H1 (cell line): Measurements from ENCODE around the gene DMRTC1B. TPM values are rescaled to one million over a fixed set of nuclear protein-coding genes. Genes with fewer than 3 reads are reported as not detected.
A peak's percentile ranks its signal among the peaks of the same experiment; 100 is the strongest.
"Not testable (repeated sequence)": the region's sequence is repeated elsewhere in the genome, so short reads cannot be mapped to it uniquely, and the experiment has no call there.

ENCODE experiments used
- CTCF ChIA-PET: fragments of 300-600 bp; sonication (Branson Sonifier 250); formaldehyde crosslinking; loops from one replicate; lab custom pipeline; 2021; ENCODE audit not compliant: partially characterized antibody; lab: Charles Lee
- POLR2A ChIA-PET: fragments of 300-600 bp; sonication (Branson Sonifier 250); formaldehyde crosslinking; loops from one replicate; lab custom pipeline; 2021; ENCODE audit warnings: inconsistent platforms; ENCODE audit not compliant: partially characterized antibody; lab: Charles Lee
- DNase-seq, 2 experiments: peaks; one replicate each; pipeline versions ENCODE4 v3.0.0 to v3.0.0-alpha.2; 2010 to 2022; ENCODE audit warnings: low spot score in 2 of 2, low read depth in 1 of 2, mixed read lengths in 1 of 2
- FAIRE-seq: peaks from 2 replicates; lab custom pipeline; 2011; peaks lifted over from hg19 to GRCh38; lab: Jason Lieb, UNC
- H2AFZ ChIP-seq: 2 replicates; pipeline ENCODE4 v1.8.1; 2012; ENCODE audit warnings: low read length, inconsistent platforms
- H2AK5ac ChIP-seq: 2 replicates; pipeline ENCODE4 v1.6.1; 2013; ENCODE audit warnings: low read depth, low read length
- H2BK120ac ChIP-seq: replicated peaks from 2 replicates; pipeline ENCODE3; 2013; ENCODE audit warnings: low read depth, low read length, inconsistent platforms
- H2BK12ac ChIP-seq: 2 replicates; pipeline ENCODE4 v1.6.1; 2013; ENCODE audit warnings: low read depth, low read length
- H2BK15ac ChIP-seq: 2 replicates; pipeline ENCODE4 v1.6.1; 2013; ENCODE audit warnings: low read length
- H2BK20ac ChIP-seq: 2 replicates; pipeline ENCODE4 v1.6.1; 2013; ENCODE audit warnings: low read length
- H2BK5ac ChIP-seq: 2 replicates; pipeline ENCODE4 v1.6.1; 2013; ENCODE audit warnings: low read depth, low read length
- H3K14ac ChIP-seq: 2 replicates; pipeline ENCODE4 v1.6.1; 2013; ENCODE audit warnings: inconsistent platforms; ENCODE audit not compliant: insufficient read length
- H3K18ac ChIP-seq: 2 replicates; pipeline ENCODE4 v1.6.1; 2013; ENCODE audit warnings: low read length; ENCODE audit errors: extremely low read depth
- H3K23ac ChIP-seq: 2 replicates; pipeline ENCODE4 v1.6.1; 2013; ENCODE audit warnings: inconsistent platforms; ENCODE audit not compliant: insufficient read length
- H3K23me2 ChIP-seq: 2 replicates; pipeline ENCODE4 v1.6.1; 2013; ENCODE audit warnings: low read depth, low read length
- H3K27ac ChIP-seq: 2 replicates; pipeline ENCODE4 v1.6.1; 2011; ENCODE audit warnings: low read depth, low read length, inconsistent platforms
- H3K27me3 ChIP-seq, 4 experiments: replicated peaks in 1 of 4; 1 replicate in 1 of 4; 2 replicates in 3 of 4; pipeline versions ENCODE4 v1.6.1 to v1.8.1; 2011 to 2013; ENCODE audit warnings: low read length in 3 of 4, mild to moderate bottlenecking in 3 of 4, inconsistent platforms in 2 of 4, mixed read lengths in 2 of 4, moderate library complexity in 1 of 4; ENCODE audit not compliant: control insufficient read depth in 3 of 4, insufficient read depth in 3 of 4; ENCODE audit errors: extremely low read depth in 1 of 4
- H3K36me3 ChIP-seq, 4 experiments: 2 replicates each; pipeline versions ENCODE4 v1.6.1 to v1.8.1; 2011 to 2013; ENCODE audit warnings: mild to moderate bottlenecking in 4 of 4, low read length in 3 of 4, moderate library complexity in 2 of 4, control low read depth in 1 of 4, inconsistent platforms in 1 of 4; ENCODE audit not compliant: insufficient read depth in 4 of 4, control insufficient read depth in 2 of 4
- H3K4ac ChIP-seq: replicated peaks from 2 replicates; pipeline ENCODE3; 2013; ENCODE audit warnings: low read length, low read depth, mixed read lengths, inconsistent platforms; ENCODE audit not compliant: insufficient read length
- H3K4me1 ChIP-seq, 4 experiments: replicated peaks in 1 of 4; 1 replicate in 1 of 4; 2 replicates in 3 of 4; pipeline versions ENCODE4 v1.6.1 to v1.8.1; 2011 to 2013; ENCODE audit warnings: low read length in 3 of 4, inconsistent platforms in 2 of 4, mixed read lengths in 1 of 4; ENCODE audit not compliant: insufficient read depth in 4 of 4, control insufficient read depth in 3 of 4
- H3K4me2 ChIP-seq, 2 experiments: 2 replicates each; pipeline versions ENCODE4 v1.6.1 to v1.8.1; 2011 to 2013; ENCODE audit warnings: low read depth in 2 of 2, low read length in 2 of 2, control low read depth in 1 of 2, inconsistent platforms in 1 of 2, mild to moderate bottlenecking in 1 of 2; ENCODE audit not compliant: insufficient read depth in 1 of 2
- H3K4me3 ChIP-seq, 4 experiments: fragments of 200-600, 300-600 bp in 1 of 4; sonication (generic), shearing (Covaris generic), sonication (Bioruptor Twin) in 1 of 4; 2 replicates each; pipeline versions ENCODE4 v1.5.1 to v1.8.1; 2011 to 2016; ENCODE audit warnings: low read length in 4 of 4, low read depth in 3 of 4, control low read depth in 2 of 4, inconsistent platforms in 2 of 4, mild to moderate bottlenecking in 2 of 4, mixed read lengths in 1 of 4, moderate library complexity in 1 of 4; ENCODE audit not compliant: insufficient read depth in 2 of 4; ENCODE audit errors: extremely low read depth in 1 of 4
- H3K56ac ChIP-seq: replicated peaks from 2 replicates; pipeline ENCODE3; 2013; ENCODE audit warnings: low read depth, mild to moderate bottlenecking, mixed read lengths, low read length, inconsistent platforms; ENCODE audit not compliant: insufficient read length
- H3K79me1 ChIP-seq: 2 replicates; pipeline ENCODE4 v1.6.1; 2013; ENCODE audit warnings: low read depth, low read length, control low read depth
- H3K79me2 ChIP-seq, 2 experiments: 2 replicates each; pipeline versions ENCODE4 v1.6.1 to v1.8.1; 2012 to 2013; ENCODE audit warnings: low read length in 2 of 2, mild to moderate bottlenecking in 2 of 2, inconsistent platforms in 1 of 2; ENCODE audit not compliant: insufficient read depth in 2 of 2, control insufficient read depth in 1 of 2
- H3K9ac ChIP-seq, 4 experiments: replicated peaks in 1 of 4; 1 replicate in 1 of 4; 2 replicates in 3 of 4; pipeline versions ENCODE4 v1.6.1 to v1.8.1; 2011 to 2013; ENCODE audit warnings: low read depth in 3 of 4, low read length in 3 of 4, control low read depth in 2 of 4, mild to moderate bottlenecking in 2 of 4, moderate library complexity in 2 of 4, inconsistent platforms in 1 of 4; ENCODE audit errors: extremely low read depth in 1 of 4
- H3K9me3 ChIP-seq, 2 experiments: 2 replicates each; pipeline versions ENCODE4 v1.6.1 to v1.8.1; 2012 to 2013; ENCODE audit warnings: mild to moderate bottlenecking in 2 of 2, moderate library complexity in 2 of 2, control low read depth in 1 of 2, inconsistent platforms in 1 of 2, low read depth in 1 of 2, low read length in 1 of 2, mixed read lengths in 1 of 2; ENCODE audit not compliant: insufficient read depth in 2 of 2
- H4K20me1 ChIP-seq, 2 experiments: replicated peaks in 1 of 2; 2 replicates each; pipeline versions ENCODE3 to v1.8.1; 2011 to 2013; ENCODE audit warnings: inconsistent platforms in 2 of 2, low read length in 2 of 2, mild to moderate bottlenecking in 1 of 2; ENCODE audit not compliant: insufficient read depth in 2 of 2, control insufficient read depth in 1 of 2
- H4K5ac ChIP-seq: 2 replicates; pipeline ENCODE4 v1.6.1; 2013; ENCODE audit warnings: low read length, low read depth, mixed read lengths, inconsistent platforms; ENCODE audit not compliant: insufficient read length
- H4K8ac ChIP-seq: 2 replicates; pipeline ENCODE4 v1.8.0; 2013; ENCODE audit warnings: mild to moderate bottlenecking, moderate library complexity, low read length, inconsistent platforms; ENCODE audit not compliant: insufficient read depth; ENCODE audit errors: extremely low read depth
- H4K91ac ChIP-seq: replicated peaks from 2 replicates; pipeline ENCODE3; 2013; ENCODE audit warnings: low read length, mixed read lengths, inconsistent platforms; ENCODE audit not compliant: insufficient read length
- WGBS, 2 experiments: shearing (Covaris generic) in 1 of 2; methylation state at CpG; one replicate each; pipeline versions ENCODE4 v1.1.6 to v1.1.7; 2013 to 2015; ENCODE audit warnings: low lambda C conversion rate in 2 of 2, mixed read lengths in 2 of 2, inconsistent platforms in 1 of 2, low coverage in 1 of 2, missing lambda C conversion rate in 1 of 2; ENCODE audit not compliant: insufficient replicate concordance in 2 of 2, insufficient coverage in 1 of 2, insufficient read length in 1 of 2; ENCODE audit errors: extremely low coverage in 1 of 2, missing lambda C conversion rate in 1 of 2; 5-methylcytosine and 5-hydroxymethylcytosine counted together
- polyA plus RNA-seq, 7 experiments: library from polyadenylated mRNA; depleted of rRNA in 3 of 7; stranded (reverse) in 5 of 7; unstranded in 2 of 7; fragments of >200 nt in 5 of 7; fragments of 200-250 nt in 2 of 7; gene quantifications; 1 replicate in 5 of 7; 2 replicates in 1 of 7; 4 replicates in 1 of 7; pipeline versions ENCODE4 v1.2.1 to v1.2.3, GENCODE V29; 2011 to 2013; ENCODE audit warnings: missing spikeins in 2 of 7, mixed read lengths in 2 of 7
- total RNA-seq: library from RNA; stranded (reverse); fragmentation: NEBNext Ultra II Directional; extraction: Animal tissue kit (Norgen Biotek cat#: 25700); gene quantifications from 2 replicates; pipeline ENCODE4 v1.2.1, GENCODE V29; 2021

The DMRTC1B gene
- total and polyA plus RNA-seq, 2 of the 8 experiments (the other 6 are each of a cell fraction or from before 2014, with no cell fraction given) = not detected

GRCh38 chrX:72760454-72760853 lies 16.2 kb upstream of the DMRTC1B start:
- H4K91ac ChIP-seq, H3K36me3 ChIP-seq, H3K23ac ChIP-seq, H3K56ac ChIP-seq, H3K18ac ChIP-seq, H2BK5ac ChIP-seq, H2BK20ac ChIP-seq, H2BK120ac ChIP-seq, H3K4me3 ChIP-seq, DNase-seq, H3K23me2 ChIP-seq, POLR2A ChIA-PET, H2BK15ac ChIP-seq, H3K4me2 ChIP-seq, H2AFZ ChIP-seq, H3K4me1 ChIP-seq, H3K14ac ChIP-seq, H3K27me3 ChIP-seq, H3K9me3 ChIP-seq, H4K20me1 ChIP-seq, H3K4ac ChIP-seq, H3K27ac ChIP-seq, H3K9ac ChIP-seq, H3K79me1 ChIP-seq, H4K5ac ChIP-seq, FAIRE-seq, H4K8ac ChIP-seq, H2AK5ac ChIP-seq, CTCF ChIA-PET, H2BK12ac ChIP-seq, H3K79me2 ChIP-seq: not testable (repeated sequence)
- WGBS, 2 experiments = no CpG with 5 or more reads among the region's 9 CpGs

DNA sequence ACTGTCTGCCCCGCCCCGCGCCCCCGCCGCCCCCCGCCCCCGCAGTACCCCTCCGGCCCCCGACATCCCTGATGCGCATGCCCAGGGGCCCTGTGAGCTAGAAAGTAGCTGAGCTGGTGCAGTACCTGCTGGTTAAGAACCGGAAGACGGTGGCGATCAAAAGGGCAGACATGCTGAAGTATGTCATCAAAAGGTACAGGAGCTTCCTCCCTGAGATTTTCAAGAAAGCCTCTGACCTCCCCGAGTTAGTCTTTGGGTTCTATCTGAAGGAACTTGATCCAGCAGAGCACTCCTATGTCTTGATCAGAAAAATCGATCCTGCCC lies 739 bp downstream of the DMRTC1B start:
- H3K23me2 ChIP-seq, H3K4me1 ChIP-seq, H3K9ac ChIP-seq, CTCF ChIA-PET, H3K36me3 ChIP-seq, H3K79me1 ChIP-seq, H2AFZ ChIP-seq, H2BK15ac ChIP-seq, H3K23ac ChIP-seq, H3K56ac ChIP-seq, H2BK5ac ChIP-seq, H3K4me2 ChIP-seq, H4K91ac ChIP-seq, H3K4me3 ChIP-seq, H2BK12ac ChIP-seq, H3K14ac ChIP-seq, H3K18ac ChIP-seq, H3K79me2 ChIP-seq, DNase-seq, H4K5ac ChIP-seq, H2BK120ac ChIP-seq, H3K27me3 ChIP-seq, H2AK5ac ChIP-seq, H3K9me3 ChIP-seq, H4K8ac ChIP-seq, H4K20me1 ChIP-seq, H3K4ac ChIP-seq, H2BK20ac ChIP-seq, POLR2A ChIA-PET, H3K27ac ChIP-seq: not testable (repeated sequence)
- peak; percentile 97 for FAIRE-seq
- no CpG with 5 or more reads among the region's 15 CpGs for WGBS, 2 experiments
